ENCODE data around the gene RUNDC1. TPM values are rescaled to one million over a fixed set of nuclear protein-coding genes. Genes with fewer than 3 reads are reported as not detected.

The RUNDC1 gene
- polyA plus RNA-seq, 1 donor from 2014 or later: 15.1 TPM

DNA sequence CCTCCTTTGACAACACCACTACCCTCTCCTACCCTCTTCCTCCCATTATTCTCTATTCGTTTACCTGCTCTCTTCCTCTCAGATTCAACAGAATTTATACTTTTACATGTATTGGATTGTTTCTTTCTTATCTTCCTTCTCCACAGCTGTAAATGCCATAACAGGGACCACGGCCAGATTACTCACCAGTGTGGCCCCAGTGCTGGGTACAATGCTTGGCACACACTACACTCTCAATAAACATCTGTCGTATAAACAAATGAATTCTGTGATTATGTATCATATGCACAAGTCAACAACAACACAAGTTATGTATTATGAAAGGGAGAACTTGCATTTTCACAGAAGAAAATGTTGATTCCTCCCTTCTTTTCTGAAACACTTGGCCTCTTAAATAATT, 36.2 kb upstream of the RUNDC1 start:
- Histone ChIP-seq H3F3A (ENCODE audit: insufficient read depth, low read length, poor library complexity, severe bottlenecking) (no peaks in the 10 kb centered on the region), H3K9me3 (ENCODE audit: low read length) (no peaks in the 10 kb centered on the region), H3K9ac (ENCODE audit: low read length) (no peak overlapping the region), H3K27ac (ENCODE audit: low read length) (no peak overlapping the region), H4K20me1 (ENCODE audit: insufficient read depth) (no peaks in the 10 kb centered on the region), H3K36me3 (ENCODE audit: insufficient read depth, low read length) (no peaks in the 10 kb centered on the region), H3K4me3 (ENCODE audit: low read length) (no peak overlapping the region), H3K9me2 (ENCODE audit: insufficient read depth, low read length) (no peaks in the 10 kb centered on the region), H3K4me2 (ENCODE audit: low read length) (no peak overlapping the region), H3K79me2 (replicated peaks; ENCODE audit: insufficient read depth, low read length) (no peaks in the 10 kb centered on the region), H3K27me3 (ENCODE audit: insufficient read depth, low read depth, low read length) (no peaks in the 10 kb centered on the region), H2AFZ (ENCODE audit: low read depth, low read length) (no peak overlapping the region)
- no peak for TF ChIP-seq RAD21 (conservative IDR thresholded peaks at IDR 0.05)
- TF ChIP-seq EP300 (conservative IDR thresholded peaks at IDR 0.05; ENCODE audit: poor library complexity, severe bottlenecking): no peak
- TF ChIP-seq, protein P1, sequence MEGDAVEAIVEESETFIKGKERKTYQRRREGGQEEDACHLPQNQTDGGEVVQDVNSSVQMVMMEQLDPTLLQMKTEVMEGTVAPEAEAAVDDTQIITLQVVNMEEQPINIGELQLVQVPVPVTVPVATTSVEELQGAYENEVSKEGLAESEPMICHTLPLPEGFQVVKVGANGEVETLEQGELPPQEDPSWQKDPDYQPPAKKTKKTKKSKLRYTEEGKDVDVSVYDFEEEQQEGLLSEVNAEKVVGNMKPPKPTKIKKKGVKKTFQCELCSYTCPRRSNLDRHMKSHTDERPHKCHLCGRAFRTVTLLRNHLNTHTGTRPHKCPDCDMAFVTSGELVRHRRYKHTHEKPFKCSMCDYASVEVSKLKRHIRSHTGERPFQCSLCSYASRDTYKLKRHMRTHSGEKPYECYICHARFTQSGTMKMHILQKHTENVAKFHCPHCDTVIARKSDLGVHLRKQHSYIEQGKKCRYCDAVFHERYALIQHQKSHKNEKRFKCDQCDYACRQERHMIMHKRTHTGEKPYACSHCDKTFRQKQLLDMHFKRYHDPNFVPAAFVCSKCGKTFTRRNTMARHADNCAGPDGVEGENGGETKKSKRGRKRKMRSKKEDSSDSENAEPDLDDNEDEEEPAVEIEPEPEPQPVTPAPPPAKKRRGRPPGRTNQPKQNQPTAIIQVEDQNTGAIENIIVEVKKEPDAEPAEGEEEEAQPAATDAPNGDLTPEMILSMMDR (IDR thresholded peaks at IDR 0.05; ENCODE audit: poor library complexity, severe bottlenecking): no peak
- no peak for TF ChIP-seq POLR2AphosphoS5 (IDR thresholded peaks at IDR 0.05)
- no peak for TF ChIP-seq EZH2 (IDR thresholded peaks at IDR 0.05; ENCODE audit: borderline replicate concordance, insufficient read depth, low read length, poor library complexity, severe bottlenecking)
- no peak for TF ChIP-seq TAF1 (IDR thresholded peaks at IDR 0.05; ENCODE audit: low read depth)
- no peak for TF ChIP-seq SMC3 (conservative IDR thresholded peaks at IDR 0.05; ENCODE audit: poor library complexity)
- TF ChIP-seq, protein P2, sequence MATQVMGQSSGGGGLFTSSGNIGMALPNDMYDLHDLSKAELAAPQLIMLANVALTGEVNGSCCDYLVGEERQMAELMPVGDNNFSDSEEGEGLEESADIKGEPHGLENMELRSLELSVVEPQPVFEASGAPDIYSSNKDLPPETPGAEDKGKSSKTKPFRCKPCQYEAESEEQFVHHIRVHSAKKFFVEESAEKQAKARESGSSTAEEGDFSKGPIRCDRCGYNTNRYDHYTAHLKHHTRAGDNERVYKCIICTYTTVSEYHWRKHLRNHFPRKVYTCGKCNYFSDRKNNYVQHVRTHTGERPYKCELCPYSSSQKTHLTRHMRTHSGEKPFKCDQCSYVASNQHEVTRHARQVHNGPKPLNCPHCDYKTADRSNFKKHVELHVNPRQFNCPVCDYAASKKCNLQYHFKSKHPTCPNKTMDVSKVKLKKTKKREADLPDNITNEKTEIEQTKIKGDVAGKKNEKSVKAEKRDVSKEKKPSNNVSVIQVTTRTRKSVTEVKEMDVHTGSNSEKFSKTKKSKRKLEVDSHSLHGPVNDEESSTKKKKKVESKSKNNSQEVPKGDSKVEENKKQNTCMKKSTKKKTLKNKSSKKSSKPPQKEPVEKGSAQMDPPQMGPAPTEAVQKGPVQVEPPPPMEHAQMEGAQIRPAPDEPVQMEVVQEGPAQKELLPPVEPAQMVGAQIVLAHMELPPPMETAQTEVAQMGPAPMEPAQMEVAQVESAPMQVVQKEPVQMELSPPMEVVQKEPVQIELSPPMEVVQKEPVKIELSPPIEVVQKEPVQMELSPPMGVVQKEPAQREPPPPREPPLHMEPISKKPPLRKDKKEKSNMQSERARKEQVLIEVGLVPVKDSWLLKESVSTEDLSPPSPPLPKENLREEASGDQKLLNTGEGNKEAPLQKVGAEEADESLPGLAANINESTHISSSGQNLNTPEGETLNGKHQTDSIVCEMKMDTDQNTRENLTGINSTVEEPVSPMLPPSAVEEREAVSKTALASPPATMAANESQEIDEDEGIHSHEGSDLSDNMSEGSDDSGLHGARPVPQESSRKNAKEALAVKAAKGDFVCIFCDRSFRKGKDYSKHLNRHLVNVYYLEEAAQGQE (IDR thresholded peaks at IDR 0.05; ENCODE audit: borderline replicate concordance): no peak
- TF ChIP-seq MXI1 (conservative IDR thresholded peaks at IDR 0.05; ENCODE audit: poor library complexity, severe bottlenecking): no peak

DNA sequence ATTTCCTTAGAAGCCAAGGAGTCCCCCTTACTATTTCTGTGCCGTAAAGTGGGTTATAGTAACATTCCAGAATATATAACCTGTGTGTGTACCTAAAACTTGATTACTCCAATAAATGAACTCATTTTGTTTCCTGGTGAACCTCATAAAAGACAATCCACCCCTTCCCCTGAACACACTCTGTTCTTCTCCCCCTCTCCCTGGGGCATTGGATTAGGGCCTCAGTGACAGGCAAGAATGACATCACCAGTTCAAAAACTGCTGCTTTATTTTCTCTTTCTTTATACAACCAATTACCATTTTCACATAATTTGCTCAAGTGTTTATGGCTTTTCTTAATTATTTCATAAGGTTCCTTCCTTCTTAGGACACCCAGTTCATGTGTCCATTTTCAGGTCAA, 33.6 kb upstream of the RUNDC1 start:
- no peaks in the 10 kb centered on the region for H3K36me3 ChIP-seq (ENCODE audit: insufficient read depth, low read length)
- no peak for TF ChIP-seq EZH2 (IDR thresholded peaks at IDR 0.05; ENCODE audit: borderline replicate concordance, insufficient read depth, low read length, poor library complexity, severe bottlenecking)
- no peak for TF ChIP-seq SMC3 (conservative IDR thresholded peaks at IDR 0.05; ENCODE audit: poor library complexity)
- no peak for TF ChIP-seq POLR2AphosphoS5 (IDR thresholded peaks at IDR 0.05)
- no peak for TF ChIP-seq EP300 (conservative IDR thresholded peaks at IDR 0.05; ENCODE audit: poor library complexity, severe bottlenecking)
- no peaks in the 10 kb centered on the region for H3F3A ChIP-seq (ENCODE audit: insufficient read depth, low read length, poor library complexity, severe bottlenecking)
- H3K79me2 ChIP-seq (replicated peaks; ENCODE audit: insufficient read depth, low read length): no peaks in the 10 kb centered on the region
- H3K4me3 ChIP-seq (ENCODE audit: low read length): no peak overlapping the region
- no peaks in the 10 kb centered on the region for H3K9me2 ChIP-seq (ENCODE audit: insufficient read depth, low read length)
- H3K27me3 ChIP-seq (ENCODE audit: insufficient read depth, low read depth, low read length): no peaks in the 10 kb centered on the region
- no peaks in the 10 kb centered on the region for H4K20me1 ChIP-seq (ENCODE audit: insufficient read depth)
- no peak overlapping the region for H2AFZ ChIP-seq (ENCODE audit: low read depth, low read length)
- H3K9me3 ChIP-seq (ENCODE audit: low read length): no peaks in the 10 kb centered on the region
- H3K9ac ChIP-seq (ENCODE audit: low read length): no peak overlapping the region
- no peak overlapping the region for H3K27ac ChIP-seq (ENCODE audit: low read length)
- H3K4me2 ChIP-seq (ENCODE audit: low read length): no peak overlapping the region

Measured in neural cell (in vitro differentiated cells).